LNCaP clone FGC (cell line): ENCODE data around the gene MAML2.

ENCODE experiments used
- DNase-seq: peaks from one replicate; pipeline ENCODE4 v3.0.0-alpha.2; 2011; ENCODE audit warnings: low read depth
- H3K4me3 ChIP-seq: 2 replicates; pipeline ENCODE4 v1.5.1; 2011; ENCODE audit warnings: mild to moderate bottlenecking, low read depth, low read length, control low read depth
- CTCF ChIP-seq: IDR thresholded peaks from 2 replicates; pipeline ENCODE4 v1.5.1; 2012; ENCODE audit warnings: mild to moderate bottlenecking; ENCODE audit not compliant: control insufficient read depth, insufficient read depth; ENCODE audit errors: extremely low read depth

Gene MAML2

GRCh38 chr11:96259134-96259830 is 83.7 kb downstream of the MAML2 start:
- no peak for DNase-seq
- no peak overlapping the region for H3K4me3 ChIP-seq
- TF ChIP-seq CTCF = no peak

- DNase-seq = no peak
- H3K4me3 ChIP-seq = no peak overlapping the region
- no peak for TF ChIP-seq CTCF
Measured at GRCh38 chr11:96257972-96258934, 84.7 kb downstream of the MAML2 start.

GRCh38 chr11:96257036-96257435 is 86.0 kb downstream of the MAML2 start:
- DNase-seq = no peak
- H3K4me3 ChIP-seq = no peak overlapping the region
- no peak for TF ChIP-seq CTCF

- no peak for TF ChIP-seq CTCF
- no peak overlapping the region for H3K4me3 ChIP-seq
- no peak for DNase-seq
Measured at GRCh38 chr11:96256215-96257011, 86.6 kb downstream of the MAML2 start.

- no peak overlapping the region for H3K4me3 ChIP-seq
- no peak for TF ChIP-seq CTCF
- DNase-seq = no peak
Measured at GRCh38 chr11:96254854-96255253, 88.1 kb downstream of the MAML2 start.

GRCh38 chr11:96254087-96254486 is 88.9 kb downstream of the MAML2 start:
- no peak overlapping the region for H3K4me3 ChIP-seq
- no peak for DNase-seq
- no peak for TF ChIP-seq CTCF
